Activated naive CD8-positive, alpha-beta T cell treated with anti-CD3 and anti-CD28 coated beads for 36 hours (primary cell): Measurements from ENCODE around the gene FAM83F. TPM values are rescaled to one million over a fixed set of nuclear protein-coding genes. Genes with fewer than 3 reads are reported as not detected.

Experiments used
- DNase-seq: peaks from one replicate; pipeline ENCODE4 v3.0.0; 2021
- H3K27ac Mint-ChIP-seq: one replicate; pipeline ENCODE4 v1.8.0; 2022; ENCODE audit warnings: mild to moderate bottlenecking, moderate library complexity, mixed read lengths
- H3K27me3 Mint-ChIP-seq: one replicate; pipeline ENCODE4 v1.8.0; 2022; ENCODE audit warnings: mild to moderate bottlenecking, mixed read lengths
- H3K36me3 Mint-ChIP-seq: one replicate; pipeline ENCODE4 v1.8.0; 2021; ENCODE audit warnings: mild to moderate bottlenecking, mixed read lengths
- H3K4me1 Mint-ChIP-seq: one replicate; pipeline ENCODE4 v1.8.0; 2021; ENCODE audit warnings: mixed read lengths
- H3K4me3 Mint-ChIP-seq: one replicate; pipeline ENCODE4 v1.8.0; 2022; ENCODE audit warnings: mild to moderate bottlenecking, moderate library complexity, mixed read lengths
- H3K9me3 Mint-ChIP-seq: one replicate; pipeline ENCODE4 v1.8.0; 2022; ENCODE audit warnings: mixed read lengths
- total RNA-seq, 2 experiments: library from RNA; stranded (reverse); gene quantifications; one replicate each; pipeline ENCODE4 v1.2.3, GENCODE V29; 2021

FAM83F gene
- total RNA-seq, 2 experiments from 2014 or later, result 3.4 to 3.6 TPM

DNA sequence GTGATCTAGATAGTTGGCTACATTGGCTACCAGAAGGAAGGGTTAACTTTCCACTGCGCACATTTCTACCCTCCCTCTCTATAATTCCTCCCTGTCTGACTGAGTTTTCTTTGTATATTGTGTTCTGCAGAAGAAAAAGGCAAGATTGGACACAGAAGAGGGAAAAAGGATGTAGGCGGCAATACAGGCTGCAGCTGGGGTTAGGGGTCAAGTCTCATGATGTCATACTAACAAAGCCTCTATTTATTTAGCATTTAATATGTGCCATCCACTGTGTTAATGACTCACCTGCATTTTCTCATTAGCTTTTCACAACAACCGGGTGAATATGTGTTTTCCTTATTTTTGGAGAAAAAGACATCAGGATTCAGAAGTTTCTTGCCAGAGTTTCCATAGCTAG lies 2.0 kb downstream of the FAM83F start:
- H3K4me3 Mint-ChIP-seq, result peak overlapping the region; percentile 4
- peaks cover 5% of the 10 kb centered on the region for H3K27me3 Mint-ChIP-seq
- no peaks in the 10 kb centered on the region for H3K36me3 Mint-ChIP-seq
- H3K27ac Mint-ChIP-seq, result no peak overlapping the region
- no peak for DNase-seq
- H3K9me3 Mint-ChIP-seq, result no peaks in the 10 kb centered on the region
- peaks cover 13% of the 10 kb centered on the region for H3K4me1 Mint-ChIP-seq

GRCh38 chr22:39997421-39997820 lies 2.7 kb downstream of the FAM83F start:
- H3K9me3 Mint-ChIP-seq, result no peaks in the 10 kb centered on the region
- no peak overlapping the region for H3K4me3 Mint-ChIP-seq
- H3K27ac Mint-ChIP-seq, result no peak overlapping the region
- no peak for DNase-seq
- H3K27me3 Mint-ChIP-seq, result peaks cover 5% of the 10 kb centered on the region
- peaks cover 13% of the 10 kb centered on the region for H3K4me1 Mint-ChIP-seq
- no peaks in the 10 kb centered on the region for H3K36me3 Mint-ChIP-seq

- no peaks in the 10 kb centered on the region for H3K36me3 Mint-ChIP-seq
- H3K4me3 Mint-ChIP-seq, result no peak overlapping the region
- H3K4me1 Mint-ChIP-seq, result peaks cover 13% of the 10 kb centered on the region
- no peak for DNase-seq
- H3K9me3 Mint-ChIP-seq, result no peaks in the 10 kb centered on the region
- H3K27ac Mint-ChIP-seq, result no peak overlapping the region
- H3K27me3 Mint-ChIP-seq, result peaks cover 5% of the 10 kb centered on the region
These were observed 3.4 kb downstream of the FAM83F start for GRCh38 chr22:39997939-39998726.

DNA sequence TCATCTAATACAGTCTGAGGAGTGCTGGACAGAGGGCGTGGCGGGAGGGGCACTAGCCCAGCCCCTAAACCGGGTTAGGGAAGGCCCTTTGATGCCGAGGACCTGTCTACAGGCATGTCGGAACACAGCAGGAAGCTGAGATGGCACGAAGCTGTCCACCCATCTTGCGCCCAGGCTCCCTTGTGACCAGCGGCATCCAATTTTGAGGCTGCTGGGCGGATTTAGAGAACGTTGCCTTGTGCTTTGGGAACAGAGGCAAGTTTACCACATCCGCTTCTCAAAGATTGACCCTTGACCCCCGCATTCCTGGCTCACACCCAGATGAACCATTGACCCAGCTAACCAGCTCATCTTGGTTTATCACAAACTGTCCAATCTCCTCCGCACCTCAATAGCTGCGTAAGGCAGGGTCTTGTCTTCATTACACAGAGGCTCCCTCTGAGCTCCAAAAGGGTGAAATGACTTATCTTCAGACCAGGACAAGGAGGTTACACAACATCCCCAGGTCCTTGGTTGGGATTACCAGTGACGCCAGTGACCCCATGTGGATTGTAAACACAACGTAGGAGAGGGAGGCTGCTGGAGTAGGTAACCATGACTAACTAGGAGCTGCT lies 4.5 kb downstream of the FAM83F start:
- DNase-seq, result no peak
- H3K27me3 Mint-ChIP-seq, result peaks cover 5% of the 10 kb centered on the region
- H3K36me3 Mint-ChIP-seq, result no peaks in the 10 kb centered on the region
- H3K27ac Mint-ChIP-seq, result no peak overlapping the region
- H3K9me3 Mint-ChIP-seq, result no peaks in the 10 kb centered on the region
- H3K4me1 Mint-ChIP-seq, result peaks cover 4% of the 10 kb centered on the region
- H3K4me3 Mint-ChIP-seq, result no peak overlapping the region

DNA sequence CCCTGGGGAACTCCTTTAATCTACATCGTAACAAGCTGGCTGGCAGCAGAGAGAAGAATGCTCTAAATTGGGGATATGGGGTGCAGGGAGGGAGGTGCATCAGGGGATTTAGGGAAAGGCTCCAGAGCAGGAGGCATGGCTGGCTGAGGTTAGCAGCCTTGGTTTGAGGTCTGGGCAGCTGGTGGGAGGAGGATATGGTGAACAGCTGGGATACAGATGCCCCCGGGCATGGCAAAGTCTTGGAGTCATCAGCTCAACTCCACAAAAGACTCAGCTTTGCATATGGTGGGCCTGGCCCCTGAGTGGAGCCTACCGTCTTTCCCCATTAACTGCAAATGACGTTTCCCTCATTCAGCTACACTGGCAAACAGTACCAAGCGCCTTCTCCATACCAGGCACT lies 5.4 kb downstream of the FAM83F start:
- no peaks in the 10 kb centered on the region for H3K9me3 Mint-ChIP-seq
- no peak for DNase-seq
- peaks cover 5% of the 10 kb centered on the region for H3K27me3 Mint-ChIP-seq
- H3K27ac Mint-ChIP-seq, result no peak overlapping the region
- no peak overlapping the region for H3K4me3 Mint-ChIP-seq
- peaks cover 3% of the 10 kb centered on the region for H3K4me1 Mint-ChIP-seq
- no peaks in the 10 kb centered on the region for H3K36me3 Mint-ChIP-seq

DNA sequence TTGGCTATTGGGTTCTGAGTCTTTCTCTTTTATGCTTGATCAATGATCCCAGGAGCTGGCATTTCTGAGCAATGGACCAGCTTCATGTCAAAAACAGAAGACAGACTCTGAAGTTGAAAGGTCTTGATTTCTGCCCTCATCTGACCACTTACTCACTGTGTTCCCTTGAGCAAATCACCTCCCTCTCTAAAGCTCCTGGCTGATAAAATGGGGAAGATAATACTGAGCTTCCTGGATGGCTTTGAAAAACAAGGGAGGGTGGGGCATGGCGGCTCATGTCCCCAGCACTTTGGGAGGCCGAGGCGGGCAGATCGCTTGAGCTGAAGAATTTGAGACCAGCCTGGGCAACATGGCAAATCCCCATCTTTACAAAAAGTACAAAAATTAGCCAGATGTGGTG lies 6.4 kb downstream of the FAM83F start:
- Mint-ChIP-seq H3K4me3 (no peak overlapping the region), H3K4me1 (peaks cover under 1% of the 10 kb centered on the region), H3K27ac (no peak overlapping the region), H3K9me3 (no peaks in the 10 kb centered on the region), H3K36me3 (no peaks in the 10 kb centered on the region), H3K27me3 (peaks cover 1% of the 10 kb centered on the region)
- DNase-seq, result no peak

GRCh38 chr22:40001800-40002577 lies 7.2 kb downstream of the FAM83F start:
- Mint-ChIP-seq H3K9me3 (no peaks in the 10 kb centered on the region), H3K27ac (no peak overlapping the region), H3K27me3 (no peaks in the 10 kb centered on the region), H3K36me3 (no peaks in the 10 kb centered on the region), H3K4me1 (no peaks in the 10 kb centered on the region), H3K4me3 (no peak overlapping the region)
- DNase-seq, result no peak

DNA sequence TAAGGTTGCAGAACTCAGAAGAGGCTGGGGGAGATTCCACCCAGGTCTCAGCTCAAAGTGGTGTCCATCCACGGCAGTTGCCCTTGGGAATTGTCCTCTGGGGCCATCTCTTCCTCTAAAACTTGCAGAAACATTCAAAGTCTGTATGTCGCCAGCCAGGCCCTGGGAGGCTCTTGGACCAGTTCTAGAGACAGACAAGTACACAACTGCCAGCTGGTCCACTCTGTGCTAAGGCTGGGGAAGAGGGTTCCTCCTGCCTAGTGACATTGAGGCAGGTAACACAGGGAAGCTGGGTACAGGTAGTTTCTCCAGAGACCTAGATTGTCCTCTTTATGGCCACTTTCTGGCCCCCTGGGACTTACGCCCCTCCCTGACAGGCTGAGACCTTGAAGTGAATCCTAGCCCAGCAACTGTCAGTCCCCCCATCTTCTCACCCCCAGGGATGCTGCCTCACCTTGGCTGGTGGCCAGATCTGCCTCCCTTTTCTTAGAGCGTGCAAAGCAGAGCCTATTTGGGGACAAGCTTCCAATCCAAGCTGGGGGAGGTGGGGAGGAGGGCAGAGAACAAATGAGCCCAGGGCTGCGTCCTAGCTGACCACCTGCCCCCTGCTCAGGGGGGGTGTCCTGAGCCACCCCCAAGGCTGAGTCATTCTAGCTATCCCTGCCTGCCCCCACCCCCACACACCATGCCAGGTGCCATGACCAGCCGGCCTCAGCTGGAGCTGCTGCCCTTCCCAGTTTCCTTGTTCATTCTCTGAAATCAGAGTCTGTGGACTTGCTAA lies 8.4 kb downstream of the FAM83F start:
- Mint-ChIP-seq H3K27me3 (peaks cover 6% of the 10 kb centered on the region), H3K27ac (no peak overlapping the region), H3K4me1 (peaks cover under 1% of the 10 kb centered on the region), H3K9me3 (no peaks in the 10 kb centered on the region), H3K36me3 (no peaks in the 10 kb centered on the region), H3K4me3 (no peak overlapping the region)
- DNase-seq, result no peak

DNA sequence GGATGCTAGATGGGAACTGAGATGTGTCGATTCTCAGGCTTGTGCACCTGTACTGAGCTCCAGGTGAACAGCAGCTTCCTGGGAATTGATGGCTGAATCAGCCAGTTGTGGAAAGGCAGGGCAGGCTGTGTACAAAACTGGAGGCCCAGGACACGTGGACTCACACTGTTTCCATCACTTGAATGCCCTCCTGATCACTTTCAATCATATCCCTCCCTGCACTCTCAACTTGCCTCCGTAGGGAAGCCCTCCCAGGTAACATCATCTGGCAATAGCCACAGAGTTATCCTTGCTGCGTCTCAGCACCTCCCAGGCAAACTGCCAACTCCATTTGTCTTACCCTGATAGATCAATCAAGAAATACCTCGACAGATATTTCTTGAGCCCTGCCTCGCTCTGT lies 10.1 kb downstream of the FAM83F start:
- Mint-ChIP-seq H3K4me3 (no peak overlapping the region), H3K27me3 (peaks cover 11% of the 10 kb centered on the region), H3K4me1 (peaks cover 12% of the 10 kb centered on the region), H3K36me3 (no peaks in the 10 kb centered on the region), H3K27ac (no peak overlapping the region), H3K9me3 (no peaks in the 10 kb centered on the region)
- no peak for DNase-seq

DNA sequence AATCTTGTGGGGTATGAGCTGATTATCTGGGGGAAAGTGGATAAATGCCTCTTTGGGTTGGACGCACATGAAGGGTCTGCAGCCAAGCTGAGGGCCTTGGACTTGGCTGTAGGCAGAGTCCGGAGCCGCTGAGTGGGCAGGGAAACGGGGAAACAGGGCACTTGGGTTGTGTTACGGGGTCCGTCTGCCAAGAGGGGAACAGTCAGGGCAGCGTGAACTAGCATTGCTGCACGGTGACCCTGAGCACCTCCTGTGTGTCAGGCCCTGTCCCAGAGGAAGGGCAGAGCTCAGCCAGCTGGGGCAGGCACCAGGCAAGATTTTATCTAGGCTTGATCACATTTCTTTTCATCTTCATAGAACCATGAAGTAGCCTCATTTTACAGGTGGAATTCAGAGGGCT lies 11.9 kb downstream of the FAM83F start:
- peaks cover 11% of the 10 kb centered on the region for H3K27me3 Mint-ChIP-seq
- H3K36me3 Mint-ChIP-seq, result no peaks in the 10 kb centered on the region
- no peak overlapping the region for H3K4me3 Mint-ChIP-seq
- no peaks in the 10 kb centered on the region for H3K9me3 Mint-ChIP-seq
- DNase-seq, result no peak
- peaks cover 18% of the 10 kb centered on the region for H3K4me1 Mint-ChIP-seq
- H3K27ac Mint-ChIP-seq, result no peak overlapping the region

DNA sequence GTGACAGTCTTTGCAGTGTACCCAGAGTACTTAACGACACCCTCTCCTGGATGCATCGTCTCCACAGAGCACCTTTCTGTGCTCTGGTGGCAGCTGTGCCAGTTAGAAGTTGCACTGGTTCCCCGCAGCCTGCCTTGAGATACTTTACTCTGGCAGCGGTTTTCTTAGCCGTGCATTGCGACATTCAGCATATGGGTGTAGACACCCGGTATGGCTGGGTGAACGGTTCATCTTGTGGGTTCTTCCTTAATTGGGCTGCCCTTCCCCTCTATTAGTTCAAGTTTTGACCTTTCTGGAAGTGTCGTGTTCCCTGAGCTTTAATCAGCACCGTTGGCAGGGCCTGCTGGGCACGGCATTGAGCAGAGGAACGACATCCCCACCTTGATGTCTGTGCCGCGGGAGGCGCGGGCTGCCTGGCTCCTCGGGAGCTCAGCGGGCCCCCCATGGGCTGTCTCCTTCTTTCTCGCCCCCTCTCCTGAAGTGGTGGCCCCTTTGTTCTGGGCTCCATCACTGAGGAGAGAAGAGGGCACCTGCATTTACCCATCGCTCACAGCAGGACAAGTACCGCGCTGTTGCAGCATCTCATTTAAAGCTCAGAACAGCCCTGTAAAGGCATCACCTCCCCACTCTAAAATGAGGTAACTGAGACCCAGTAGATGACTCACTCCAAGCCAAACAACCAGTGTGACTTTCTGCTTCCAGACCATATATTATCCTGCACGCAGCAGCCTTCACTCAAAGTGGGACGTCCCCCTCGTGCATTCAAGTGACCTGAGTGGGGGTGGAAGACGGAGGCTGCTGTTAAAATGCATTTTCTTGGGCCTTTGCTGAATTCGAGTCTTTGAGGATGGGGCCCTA lies 13.3 kb downstream of the FAM83F start:
- DNase-seq, result no peak
- no peaks in the 10 kb centered on the region for H3K9me3 Mint-ChIP-seq
- peaks cover 11% of the 10 kb centered on the region for H3K27me3 Mint-ChIP-seq
- H3K36me3 Mint-ChIP-seq, result no peaks in the 10 kb centered on the region
- no peak overlapping the region for H3K27ac Mint-ChIP-seq
- no peak overlapping the region for H3K4me3 Mint-ChIP-seq
- H3K4me1 Mint-ChIP-seq, result peaks cover 18% of the 10 kb centered on the region

GRCh38 chr22:40008726-40009291 lies 14.1 kb downstream of the FAM83F start:
- peaks cover 11% of the 10 kb centered on the region for H3K27me3 Mint-ChIP-seq
- H3K27ac Mint-ChIP-seq, result no peak overlapping the region
- DNase-seq, result no peak
- no peaks in the 10 kb centered on the region for H3K9me3 Mint-ChIP-seq
- H3K4me3 Mint-ChIP-seq, result no peak overlapping the region
- peaks cover 18% of the 10 kb centered on the region for H3K4me1 Mint-ChIP-seq
- H3K36me3 Mint-ChIP-seq, result no peaks in the 10 kb centered on the region

DNA sequence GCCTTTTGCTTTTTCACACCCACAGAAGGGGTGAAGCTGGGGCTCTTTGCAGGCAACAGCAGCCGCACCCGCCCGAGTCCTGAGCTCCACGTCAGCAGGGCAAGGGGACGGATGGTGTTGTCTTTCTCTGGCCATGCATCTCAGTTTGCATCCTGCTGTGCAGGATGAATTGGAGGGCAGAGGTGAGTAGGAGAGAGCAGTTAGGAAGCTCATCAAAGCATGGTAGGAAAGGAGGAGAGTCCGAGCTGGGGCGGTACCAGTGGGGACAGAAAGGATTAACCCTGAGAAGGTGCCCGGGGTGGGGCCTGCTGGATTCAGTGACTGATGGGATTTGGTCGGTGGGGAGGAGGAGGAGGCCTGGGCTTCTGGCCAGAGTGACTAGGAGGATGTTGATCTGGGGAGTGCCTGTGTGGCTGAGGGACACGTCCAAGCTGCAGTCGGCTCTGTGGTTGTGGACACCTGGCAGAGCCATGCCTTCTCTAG lies 14.6 kb downstream of the FAM83F start:
- no peak for DNase-seq
- Mint-ChIP-seq H3K27me3 (peaks cover 11% of the 10 kb centered on the region), H3K9me3 (no peaks in the 10 kb centered on the region), H3K4me1 (peaks cover 18% of the 10 kb centered on the region), H3K27ac (peak overlapping the region; percentile 70), H3K4me3 (peak overlapping the region; percentile 67), H3K36me3 (no peaks in the 10 kb centered on the region)
